ENCODE measurements around the gene TOP3B. TPM values are rescaled to one million over a fixed set of nuclear protein-coding genes. Genes with fewer than 3 reads are reported as not detected.

The TOP3B gene
- total and polyA plus RNA-seq, 4 donors, result 11.9 to 34.2 (median 23.0) TPM

GRCh38 chr22:21959274-21960074, 23.1 kb downstream of the TOP3B start:
- Histone ChIP-seq H3K9ac (ENCODE audit: insufficient read depth in 1 of 2, low read length in 2 of 2) (no peak overlapping the region), H3K36me3 (ENCODE audit: control insufficient read depth in 4 of 4, insufficient read depth in 4 of 4, low read length in 4 of 4) (peaks cover 0 to 52% (median 8%) of the 10 kb centered on the region in 4 donors)
- ATAC-seq (ENCODE audit: insufficient read depth, low FRiP score), result no peak

GRCh38 chr22:21958360-21959273, 24.0 kb downstream of the TOP3B start:
- Histone ChIP-seq H3K36me3 (ENCODE audit: control insufficient read depth in 4 of 4, insufficient read depth in 4 of 4, low read length in 4 of 4) (peaks cover 0 to 44% (median 7%) of the 10 kb centered on the region in 4 donors), H3K4me3 (no peak overlapping the region), H3K9me3 (ENCODE audit: control insufficient read depth in 4 of 4, insufficient read depth in 3 of 4, low read length in 3 of 4) (peaks cover 0 to 2% (median 0%) of the 10 kb centered on the region in 4 donors), H3K27me3 (ENCODE audit: control insufficient read depth in 3 of 3, insufficient read depth in 3 of 3, low read length in 2 of 3) (no peaks in the 10 kb centered on the region), H3K27ac (ENCODE audit: low read depth in 1 of 2, low read length in 1 of 2) (no peak overlapping the region), H3K9ac (ENCODE audit: insufficient read depth in 1 of 2, low read length in 2 of 2) (no peak overlapping the region), H3K4me1 (ENCODE audit: control insufficient read depth in 5 of 5, insufficient read depth in 5 of 5, low read length in 5 of 5) (no peaks in the 10 kb centered on the region)
- TF ChIP-seq CTCF (IDR thresholded peaks at IDR 0.05; ENCODE audit: control extremely low read depth, extremely low read depth), result no peak
- ATAC-seq (ENCODE audit: insufficient read depth, low FRiP score) (no peak), DNase-seq (no peak)
- 92 to 94% methylated on average over 22 of the region's 22 CpGs for WGBS, 2 donors

More at GRCh38 chr22:21959274-21960074, 23.1 kb downstream of the TOP3B start:
- DNase-seq, result no peak
- Histone ChIP-seq H3K4me3 (no peak overlapping the region), H3K4me1 (ENCODE audit: control insufficient read depth in 5 of 5, insufficient read depth in 5 of 5, low read length in 5 of 5) (no peaks in the 10 kb centered on the region), H3K27ac (ENCODE audit: low read depth in 1 of 2, low read length in 1 of 2) (no peak overlapping the region), H3K9me3 (ENCODE audit: control insufficient read depth in 4 of 4, insufficient read depth in 3 of 4, low read length in 3 of 4) (peaks cover 0 to 2% (median 0%) of the 10 kb centered on the region in 4 donors), H3K27me3 (ENCODE audit: control insufficient read depth in 3 of 3, insufficient read depth in 3 of 3, low read length in 2 of 3) (no peaks in the 10 kb centered on the region)
- WGBS, 2 donors, result 84 to 89% methylated on average over 18 of the region's 18 CpGs
- TF ChIP-seq CTCF (IDR thresholded peaks at IDR 0.05; ENCODE audit: control extremely low read depth, extremely low read depth), result no peak

- peak; percentile 94 for TF ChIP-seq CTCF (IDR thresholded peaks at IDR 0.05; ENCODE audit: control extremely low read depth, extremely low read depth)
- peaks cover 0 to 12% (median 6%) of the 10 kb centered on the region in 5 donors for H3K4me1 ChIP-seq (ENCODE audit: control insufficient read depth in 5 of 5, insufficient read depth in 5 of 5, low read length in 5 of 5)
- ATAC-seq (ENCODE audit: insufficient read depth, low FRiP score) (peak; percentile 95), DNase-seq (peak; percentile 83 to 90 (median 85))
- peak within 1 kb of the TSS; percentile 91 for H3K4me3 ChIP-seq
- WGBS, 2 donors, result 11 to 12% methylated on average over 57 to 58 of the region's 58 CpGs
- H3K9ac ChIP-seq (ENCODE audit: insufficient read depth in 1 of 2, low read length in 2 of 2), result no peak within 1 kb of the TSS
- no peaks in the 10 kb centered on the region for H3K27me3 ChIP-seq (ENCODE audit: control insufficient read depth in 3 of 3, insufficient read depth in 3 of 3, low read length in 2 of 3)
- H3K9me3 ChIP-seq (ENCODE audit: control insufficient read depth in 4 of 4, insufficient read depth in 3 of 4, low read length in 3 of 4), result no peaks in the 10 kb centered on the region
- H3K36me3 ChIP-seq (ENCODE audit: control insufficient read depth in 4 of 4, insufficient read depth in 4 of 4, low read length in 4 of 4), result peaks cover 0 to 2% (median 0%) of the 10 kb centered on the region in 4 donors
- peak within 1 kb of the TSS; percentile 5 to 92 for H3K27ac ChIP-seq (ENCODE audit: low read depth in 1 of 2, low read length in 1 of 2)
Measured at GRCh38 chr22:21952586-21953571, 29.7 kb downstream of the TOP3B start, which contains the start of gene PPM1F. Gene PPM1F, minus strand, starts transcription at chr22:21952848. Its CDS starts 6,800 bp downstream, at chr22:21946048.

Data from lung (tissue), 12 donors.